PC-9 (cell line): ENCODE data around the gene SYCP3. TPM values are rescaled to one million over a fixed set of nuclear protein-coding genes. Genes with fewer than 3 reads are reported as not detected.

Source experiments
- BruUV-seq: library from RNA; stranded (reverse); fragments of 400-500 nt; replicated peaks from 2 replicates; lab custom pipeline; 2021; lab: Mats Ljungman, UMichigan
- CTCF ChIA-PET: fragments of 300-600 bp; sonication (Branson Sonifier 250); formaldehyde crosslinking; loops from one replicate; lab custom pipeline; 2022; ENCODE audit warnings: antibody characterized with exemption; lab: Charles Lee
- POLR2A ChIA-PET: fragments of 300-600 bp; sonication (Branson Sonifier 250); formaldehyde crosslinking; loops from one replicate; lab custom pipeline; 2022; ENCODE audit warnings: antibody characterized with exemption; ENCODE audit not compliant: unreplicated experiment; lab: Charles Lee
- DNase-seq, 2 experiments: peaks; one replicate each; pipeline versions ENCODE4 v3.0.0 to v3.0.0-alpha.2; 2015 to 2022; ENCODE audit warnings: mixed read lengths in 1 of 2
- H2AFZ ChIP-seq: fragments of 200-600 bp; sonication (generic); 2 replicates; pipeline ENCODE4 v1.8.1; 2017; ENCODE audit warnings: antibody characterized with exemption
- H3F3A ChIP-seq: fragments of 200-600 bp; sonication (generic); 2 replicates; pipeline ENCODE4 v1.8.1; 2017; ENCODE audit warnings: antibody characterized with exemption, mild to moderate bottlenecking, low read depth; ENCODE audit not compliant: insufficient read depth
- H3K27ac ChIP-seq: fragments of 200-600 bp; sonication (generic); 2 replicates; pipeline ENCODE4 v1.6.1; 2016; ENCODE audit warnings: mixed run types
- H3K27me3 ChIP-seq: fragments of 200-600 bp; sonication (generic); 2 replicates; pipeline ENCODE4 v1.6.1; 2016; ENCODE audit warnings: low read depth, mixed run types; ENCODE audit not compliant: insufficient read depth
- H3K36me3 ChIP-seq: fragments of 200-600 bp; sonication (generic); 2 replicates; pipeline ENCODE4 v1.6.1; 2016; ENCODE audit warnings: low read depth, mixed run types
- H3K4me1 ChIP-seq: fragments of 200-600 bp; sonication (generic); replicated peaks from 2 replicates; pipeline ENCODE4 v1.6.1; 2016; ENCODE audit warnings: mixed run types; ENCODE audit not compliant: insufficient read depth
- H3K4me2 ChIP-seq: fragments of 200-600 bp; sonication (generic); 2 replicates; pipeline ENCODE4 v1.6.1; 2017; ENCODE audit warnings: mixed run types
- H3K4me3 ChIP-seq: fragments of 200-600 bp; sonication (generic); 2 replicates; pipeline ENCODE4 v1.6.1; 2016; ENCODE audit warnings: mixed run types
- H3K79me2 ChIP-seq: fragments of 200-600 bp; sonication (generic); 2 replicates; pipeline ENCODE4 v1.6.1; 2017; ENCODE audit warnings: low read depth, mixed run types
- H3K9me2 ChIP-seq: fragments of 200-600 bp; sonication (generic); 2 replicates; pipeline ENCODE4 v1.8.1; 2017; ENCODE audit warnings: mild to moderate bottlenecking; ENCODE audit not compliant: insufficient read depth
- H3K9me3 ChIP-seq: fragments of 200-600 bp; sonication (generic); 2 replicates; pipeline ENCODE4 v1.8.1; 2016; ENCODE audit warnings: low read depth; ENCODE audit not compliant: insufficient read depth
- H4K20me1 ChIP-seq: fragments of 200-600 bp; sonication (generic); 2 replicates; pipeline ENCODE4 v1.8.1; 2017; ENCODE audit not compliant: insufficient read depth
- EZH2 ChIP-seq: fragments of 200-600 bp; sonication (generic); IDR thresholded peaks from 2 replicates; pipeline ENCODE4 v1.8.0; 2017; ENCODE audit warnings: antibody characterized with exemption, low read depth
- intact Hi-C: fragments of 100-400 bp; cut with micrococcal nuclease; formaldehyde crosslinking; loops from one replicate; pipeline ENCODE4 v1.10.0; 2022; ENCODE audit not compliant: unreplicated experiment
- total RNA-seq: library from RNA; stranded (reverse); gene quantifications from 2 replicates; pipeline ENCODE4 v1.2.3, GENCODE V29; 2021
- TF ChIP-seq, protein P1 (sequence below): fragments of 200-600 bp; sonication (generic); conservative IDR thresholded peaks from 2 replicates; pipeline ENCODE4 v1.6.1; 2017; ENCODE audit warnings: mixed run types, antibody characterized with exemption, mild to moderate bottlenecking, moderate library complexity

The SYCP3 gene
- total RNA-seq, 1 experiment from 2014 or later: 0.09 TPM

DNA sequence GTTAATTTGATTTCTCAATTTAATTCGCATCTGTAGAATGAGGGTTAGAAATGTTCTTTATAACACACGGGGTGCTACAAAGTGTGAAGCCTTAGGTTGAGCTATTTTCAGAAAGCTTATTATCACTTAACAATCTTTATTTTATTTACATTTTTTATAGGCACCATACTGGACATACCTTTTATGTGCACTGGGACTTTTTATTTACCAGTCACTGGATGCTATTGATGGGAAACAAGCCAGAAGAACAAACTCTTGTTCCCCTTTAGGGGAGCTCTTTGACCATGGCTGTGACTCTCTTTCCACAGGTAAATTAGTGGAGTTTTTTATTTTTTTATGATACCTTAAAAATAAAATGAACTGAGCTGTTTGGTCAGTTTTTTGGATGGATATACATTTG, 25.3 kb downstream of the SYCP3 start:
- Histone ChIP-seq H3K9me2 (no peaks in the 10 kb centered on the region), H2AFZ (no peak overlapping the region), H3K4me3 (no peak overlapping the region), H3K79me2 (no peaks in the 10 kb centered on the region), H3K4me1 (no peaks in the 10 kb centered on the region), H3K27me3 (no peaks in the 10 kb centered on the region), H3F3A (no peaks in the 10 kb centered on the region), H3K27ac (no peak overlapping the region), H3K9me3 (no peaks in the 10 kb centered on the region), H4K20me1 (no peaks in the 10 kb centered on the region), H3K36me3 (no peaks in the 10 kb centered on the region), H3K4me2 (no peak overlapping the region)
- intact Hi-C loops: no loop called here
- no TSS peak for BruUV-seq
- POLR2A ChIA-PET: no interaction called here
- DNase-seq: no peak
- CTCF ChIA-PET: interaction anchor here (0.7 kb wide), 1 partner anchor 1166 kb away, joined by 12 read pairs; no protein-coding TSS in a partner anchor
- TF ChIP-seq, protein P1, sequence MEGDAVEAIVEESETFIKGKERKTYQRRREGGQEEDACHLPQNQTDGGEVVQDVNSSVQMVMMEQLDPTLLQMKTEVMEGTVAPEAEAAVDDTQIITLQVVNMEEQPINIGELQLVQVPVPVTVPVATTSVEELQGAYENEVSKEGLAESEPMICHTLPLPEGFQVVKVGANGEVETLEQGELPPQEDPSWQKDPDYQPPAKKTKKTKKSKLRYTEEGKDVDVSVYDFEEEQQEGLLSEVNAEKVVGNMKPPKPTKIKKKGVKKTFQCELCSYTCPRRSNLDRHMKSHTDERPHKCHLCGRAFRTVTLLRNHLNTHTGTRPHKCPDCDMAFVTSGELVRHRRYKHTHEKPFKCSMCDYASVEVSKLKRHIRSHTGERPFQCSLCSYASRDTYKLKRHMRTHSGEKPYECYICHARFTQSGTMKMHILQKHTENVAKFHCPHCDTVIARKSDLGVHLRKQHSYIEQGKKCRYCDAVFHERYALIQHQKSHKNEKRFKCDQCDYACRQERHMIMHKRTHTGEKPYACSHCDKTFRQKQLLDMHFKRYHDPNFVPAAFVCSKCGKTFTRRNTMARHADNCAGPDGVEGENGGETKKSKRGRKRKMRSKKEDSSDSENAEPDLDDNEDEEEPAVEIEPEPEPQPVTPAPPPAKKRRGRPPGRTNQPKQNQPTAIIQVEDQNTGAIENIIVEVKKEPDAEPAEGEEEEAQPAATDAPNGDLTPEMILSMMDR: no peak
- TF ChIP-seq EZH2: no peak

DNA sequence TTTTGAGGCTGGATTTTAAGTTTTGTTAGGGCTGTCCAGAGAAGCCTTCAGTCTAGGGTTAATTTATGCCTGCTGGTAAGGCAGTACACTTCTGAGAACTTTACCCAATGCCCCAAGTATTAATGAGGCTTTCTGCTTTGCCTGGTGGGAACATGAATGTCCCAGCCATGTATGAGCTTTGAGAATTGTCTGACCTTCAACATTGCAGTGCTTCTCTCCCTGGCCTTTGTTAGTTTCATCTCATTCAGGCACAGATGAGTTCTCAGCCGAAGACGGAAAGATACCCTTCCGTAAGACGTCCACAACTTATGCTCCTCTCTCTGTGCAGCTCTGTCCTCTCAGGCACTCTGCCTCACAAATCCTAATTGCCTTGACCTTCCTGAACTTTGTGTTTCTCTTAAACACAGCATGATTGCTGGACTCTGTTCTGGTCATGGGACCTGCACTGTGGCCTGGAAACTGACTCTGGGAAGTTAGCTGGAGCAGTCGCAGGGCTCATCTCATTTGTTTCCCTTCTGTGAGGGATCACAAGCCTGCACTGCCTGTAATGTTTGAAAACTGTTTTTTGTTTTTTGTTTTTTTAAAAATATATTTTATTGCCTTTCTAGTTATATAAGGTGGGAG, 26.1 kb downstream of the SYCP3 start:
- POLR2A ChIA-PET: no interaction called here
- no peaks in the 10 kb centered on the region for H3F3A ChIP-seq
- intact Hi-C loops: no loop called here
- CTCF ChIA-PET: no interaction called here
- H3K4me2 ChIP-seq: no peak overlapping the region
- no peak for DNase-seq
- no peaks in the 10 kb centered on the region for H4K20me1 ChIP-seq
- no peak overlapping the region for H3K4me3 ChIP-seq
- no peaks in the 10 kb centered on the region for H3K36me3 ChIP-seq
- no TSS peak for BruUV-seq
- no peaks in the 10 kb centered on the region for H3K9me3 ChIP-seq
- no peaks in the 10 kb centered on the region for H3K9me2 ChIP-seq
- H3K79me2 ChIP-seq: no peaks in the 10 kb centered on the region
- no peak overlapping the region for H2AFZ ChIP-seq
- H3K27ac ChIP-seq: no peak overlapping the region
- H3K27me3 ChIP-seq: no peaks in the 10 kb centered on the region
- no peaks in the 10 kb centered on the region for H3K4me1 ChIP-seq
- TF ChIP-seq, protein P1: no peak
- no peak for TF ChIP-seq EZH2

DNA sequence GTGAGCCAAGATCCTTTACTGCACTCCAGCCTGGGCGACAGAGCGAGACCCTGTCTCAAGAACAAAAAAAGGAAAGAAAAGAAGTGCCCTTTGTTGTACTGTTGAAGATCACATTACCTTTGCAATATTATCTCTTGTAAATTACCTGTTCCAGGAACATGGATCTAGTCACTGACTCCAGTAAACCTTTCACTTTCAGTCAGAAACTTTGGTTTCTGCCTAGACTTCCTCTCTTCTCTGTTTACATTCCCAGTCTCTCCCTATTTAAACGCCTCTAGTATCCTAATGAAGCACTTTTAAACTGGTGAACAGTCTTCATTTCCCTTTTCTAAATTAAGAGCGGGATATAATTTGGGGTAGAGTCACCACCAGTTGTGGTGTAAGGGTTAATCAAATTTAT, 29.0 kb downstream of the SYCP3 start:
- Histone ChIP-seq H3K4me2 (no peak overlapping the region), H3K27me3 (no peaks in the 10 kb centered on the region), H3K4me1 (no peaks in the 10 kb centered on the region), H3K79me2 (no peaks in the 10 kb centered on the region), H3K9me3 (no peaks in the 10 kb centered on the region), H3K36me3 (no peaks in the 10 kb centered on the region), H3F3A (no peaks in the 10 kb centered on the region), H4K20me1 (no peaks in the 10 kb centered on the region), H3K27ac (no peak overlapping the region), H3K9me2 (no peaks in the 10 kb centered on the region), H3K4me3 (no peak overlapping the region), H2AFZ (no peak overlapping the region)
- TF ChIP-seq, protein P1: no peak
- TF ChIP-seq EZH2: no peak
- ChIA-PET POLR2A (no interaction called here), CTCF (no interaction called here)
- no TSS peak for BruUV-seq
- no peak for DNase-seq
- intact Hi-C loops: no loop called here
